Upper lobe of left lung (tissue), 4 donors: ENCODE results near the gene USP6NL.

Experiments used
- CTCF ChIP-seq, 6 experiments: fragments of 450-650 bp in 4 of 6; fragments of 200-600 bp in 2 of 6; sonication (generic) in 2 of 6; IDR thresholded peaks; one replicate each; pipeline ENCODE4 v1.5.1; 2016 to 2019; ENCODE audit warnings: antibody characterized with exemption in 6 of 6
- POLR2A ChIP-seq, 4 donors: fragments of 450-650 bp; IDR thresholded peaks; one replicate each; pipeline ENCODE4 v1.5.1; 2016 to 2017; ENCODE audit warnings: antibody characterized with exemption in 4 of 4, mild to moderate bottlenecking in 2 of 4

- no peak for TF ChIP-seq POLR2A (IDR thresholded peaks at IDR 0.05)
- TF ChIP-seq CTCF (IDR thresholded peaks at IDR 0.05) = no peak
Measured at GRCh38 chr10:11411926-11412545, 199.4 kb downstream of the USP6NL start.
